Activated B cell treated with CpG ODN at 0.5 μM for 24 hours (primary cell): ENCODE data around the gene WDR54. TPM values are rescaled to one million over a fixed set of nuclear protein-coding genes. Genes with fewer than 3 reads are reported as not detected.

Experiments used
- ATAC-seq: fragments of 200-7000 bp; cut with Tn5 transposase; one replicate; pipeline ENCODE4 v1.10.0; 2021; ENCODE audit warnings: low read depth, mild to moderate bottlenecking, moderate library complexity
- CTCF ChIA-PET: fragments of 350-600 bp; sonication (Branson Sonifier 250); formaldehyde crosslinking; loops from one replicate; lab custom pipeline; 2021; ENCODE audit warnings: antibody characterized with exemption; lab: Charles Lee
- POLR2A ChIA-PET: fragments of 350-600 bp; sonication (Branson Sonifier 250); formaldehyde crosslinking; loops from one replicate; lab custom pipeline; 2021; ENCODE audit warnings: antibody characterized with exemption; lab: Charles Lee
- DNase-seq: peaks from one replicate; pipeline ENCODE4 v3.0.0; 2022
- H3K27ac Mint-ChIP-seq: one replicate; pipeline ENCODE4 v1.8.0; 2020; ENCODE audit warnings: mixed read lengths
- H3K27me3 Mint-ChIP-seq: one replicate; pipeline ENCODE4 v1.8.0; 2021; ENCODE audit warnings: mixed read lengths
- H3K36me3 Mint-ChIP-seq: one replicate; pipeline ENCODE4 v1.8.0; 2021; ENCODE audit warnings: low read depth, mixed read lengths
- H3K4me1 Mint-ChIP-seq: one replicate; pipeline ENCODE4 v1.8.0; 2021; ENCODE audit warnings: mixed read lengths
- H3K4me3 Mint-ChIP-seq: one replicate; pipeline ENCODE4 v1.8.0; 2020; ENCODE audit warnings: mild to moderate bottlenecking, mixed read lengths
- H3K9me3 Mint-ChIP-seq: one replicate; pipeline ENCODE4 v1.8.0; 2020; ENCODE audit warnings: mixed read lengths
- intact Hi-C: fragments of 100-400 bp; cut with micrococcal nuclease; formaldehyde crosslinking; loops from one replicate; pipeline ENCODE4 v1.15.1; 2024
- total RNA-seq: library from RNA; stranded (reverse); gene quantifications from 2 replicates; pipeline ENCODE4 v1.2.3, GENCODE V29; 2022
- TF ChIP-seq, protein P1 (sequence below): fragments of 200-600 bp; IDR thresholded peaks from one replicate; pipeline ENCODE4 v1.8.0; 2022; ENCODE audit warnings: antibody characterized with exemption, mild to moderate bottlenecking

WDR54 gene
- total RNA-seq, 1 donor from 2014 or later = 32.3 TPM

DNA sequence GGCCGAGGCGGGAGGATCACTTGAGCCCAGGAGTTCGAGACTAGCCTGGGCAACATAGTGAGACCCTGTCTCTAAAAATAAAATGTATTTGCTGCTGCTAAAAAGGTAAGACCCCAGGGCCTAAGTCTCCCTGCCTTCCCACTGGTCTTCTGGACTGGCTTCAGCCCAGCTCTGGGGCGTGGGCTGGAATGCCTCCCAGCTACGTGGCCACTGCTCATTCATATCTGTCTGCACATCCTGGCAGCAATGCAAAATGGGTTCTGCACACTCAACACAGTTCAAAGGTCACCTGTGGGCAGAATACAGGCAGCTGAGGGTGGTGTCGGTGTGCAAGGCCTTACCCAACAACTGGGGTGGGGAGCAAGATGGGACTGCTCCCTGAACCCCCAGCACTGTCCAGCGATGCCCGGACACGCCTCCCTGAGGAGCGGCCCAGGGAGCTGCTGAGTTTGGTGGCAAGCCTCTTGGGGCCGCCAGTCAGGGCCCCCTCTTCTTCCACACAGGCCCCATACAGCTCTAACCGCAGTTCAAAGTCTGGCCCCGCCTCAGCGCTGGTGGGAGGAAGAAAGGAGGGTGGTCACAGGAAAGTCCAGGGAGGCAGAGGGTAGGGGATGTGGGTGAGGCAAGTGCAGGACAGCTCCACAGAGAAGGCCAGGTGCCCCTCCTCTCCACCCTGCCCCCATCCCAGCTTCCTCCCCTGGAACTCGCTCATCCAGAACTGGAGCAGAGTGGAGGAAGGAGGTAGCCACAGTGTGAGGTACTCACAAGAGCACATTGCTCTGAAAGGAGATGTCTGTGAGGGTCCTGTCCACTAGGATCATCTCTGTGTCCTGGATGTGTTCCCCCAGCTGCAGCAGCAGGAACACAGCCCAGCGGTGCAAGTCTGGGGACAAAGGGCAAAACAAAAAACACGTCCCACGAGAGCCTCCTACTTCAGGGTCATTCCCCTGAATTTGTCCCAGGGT lies 8.2 kb downstream of the WDR54 start:
- DNase-seq (no peak), ATAC-seq (no peak)
- Mint-ChIP-seq H3K36me3 (peaks cover 27% of the 10 kb centered on the region), H3K27ac (no peak overlapping the region), H3K27me3 (no peaks in the 10 kb centered on the region), H3K4me1 (no peaks in the 10 kb centered on the region), H3K9me3 (no peaks in the 10 kb centered on the region), H3K4me3 (no peak overlapping the region)
- ChIA-PET CTCF (no interaction called here), POLR2A (no interaction called here)
- intact Hi-C loops = no loop called here
- TF ChIP-seq, protein P1, sequence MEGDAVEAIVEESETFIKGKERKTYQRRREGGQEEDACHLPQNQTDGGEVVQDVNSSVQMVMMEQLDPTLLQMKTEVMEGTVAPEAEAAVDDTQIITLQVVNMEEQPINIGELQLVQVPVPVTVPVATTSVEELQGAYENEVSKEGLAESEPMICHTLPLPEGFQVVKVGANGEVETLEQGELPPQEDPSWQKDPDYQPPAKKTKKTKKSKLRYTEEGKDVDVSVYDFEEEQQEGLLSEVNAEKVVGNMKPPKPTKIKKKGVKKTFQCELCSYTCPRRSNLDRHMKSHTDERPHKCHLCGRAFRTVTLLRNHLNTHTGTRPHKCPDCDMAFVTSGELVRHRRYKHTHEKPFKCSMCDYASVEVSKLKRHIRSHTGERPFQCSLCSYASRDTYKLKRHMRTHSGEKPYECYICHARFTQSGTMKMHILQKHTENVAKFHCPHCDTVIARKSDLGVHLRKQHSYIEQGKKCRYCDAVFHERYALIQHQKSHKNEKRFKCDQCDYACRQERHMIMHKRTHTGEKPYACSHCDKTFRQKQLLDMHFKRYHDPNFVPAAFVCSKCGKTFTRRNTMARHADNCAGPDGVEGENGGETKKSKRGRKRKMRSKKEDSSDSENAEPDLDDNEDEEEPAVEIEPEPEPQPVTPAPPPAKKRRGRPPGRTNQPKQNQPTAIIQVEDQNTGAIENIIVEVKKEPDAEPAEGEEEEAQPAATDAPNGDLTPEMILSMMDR = no peak

DNA sequence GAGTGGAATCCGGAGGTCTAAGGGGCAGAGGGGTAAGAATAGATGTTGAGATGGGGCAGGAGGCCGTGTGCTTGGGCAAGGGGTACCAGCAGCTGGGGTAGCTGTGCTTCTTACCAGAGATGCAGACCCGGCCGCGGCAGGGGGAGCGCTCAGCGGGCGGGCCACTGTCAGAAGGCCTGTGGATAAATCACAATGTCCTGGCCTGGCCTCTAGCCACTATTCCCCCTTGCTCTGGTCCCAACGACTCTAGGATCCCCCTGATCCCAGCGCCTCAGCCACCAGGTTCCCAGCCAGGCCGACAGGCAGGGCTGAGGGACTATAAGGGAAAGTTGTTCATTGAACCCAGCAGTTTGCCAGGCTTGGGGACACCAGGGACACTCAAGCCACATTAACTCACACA lies 9.0 kb downstream of the WDR54 start:
- Mint-ChIP-seq H3K4me3 (no peak overlapping the region), H3K9me3 (no peaks in the 10 kb centered on the region), H3K27me3 (no peaks in the 10 kb centered on the region), H3K36me3 (peaks cover 20% of the 10 kb centered on the region), H3K27ac (no peak overlapping the region), H3K4me1 (no peaks in the 10 kb centered on the region)
- TF ChIP-seq, protein P1 = no peak
- POLR2A ChIA-PET = interaction anchor here (1.3 kb wide), 1 partner anchor 9 kb away, joined by 3 read pairs; no protein-coding TSS in a partner anchor
- CTCF ChIA-PET = no interaction called here
- intact Hi-C loops = no loop called here
- DNase-seq (no peak), ATAC-seq (no peak)

DNA sequence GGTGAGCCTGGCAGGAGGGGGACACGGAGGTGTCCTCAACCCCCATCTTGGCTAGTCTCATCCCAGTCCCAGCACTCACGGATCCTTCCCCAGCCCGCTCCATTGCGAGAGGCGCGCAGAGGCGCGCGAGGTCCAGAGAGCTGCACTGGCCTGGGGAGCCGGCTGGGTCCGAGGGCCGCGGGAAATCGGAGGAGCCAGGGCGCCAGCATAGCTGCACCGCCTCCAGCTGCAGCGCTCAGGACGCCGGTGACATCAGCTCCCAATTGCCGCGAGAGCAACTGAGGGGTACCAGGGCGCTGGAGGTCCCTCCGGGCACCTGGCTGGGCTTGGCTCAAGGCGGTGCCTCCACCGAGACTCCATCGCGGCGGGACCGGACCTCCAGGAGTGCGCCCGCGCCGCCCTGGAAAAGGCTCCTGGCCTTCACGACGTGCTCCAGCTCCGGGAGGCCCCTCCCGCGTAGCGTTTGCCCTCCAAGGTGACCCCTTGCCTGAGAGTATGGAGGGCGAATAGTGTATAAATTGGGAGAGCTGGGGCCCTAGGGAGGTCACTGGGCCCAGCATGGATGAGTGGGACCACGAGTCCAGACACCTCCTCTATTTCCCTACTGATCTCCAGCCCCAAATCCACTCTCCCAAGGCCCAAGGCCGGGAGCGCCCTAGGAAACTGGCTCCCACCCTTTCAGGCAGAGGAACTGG lies 14.7 kb downstream of the WDR54 start:
- TF ChIP-seq, protein P1 = no peak
- no peak for ATAC-seq
- CTCF ChIA-PET = interaction anchor here (1.0 kb wide), 1 partner anchor 97 kb away, joined by 3 read pairs; no protein-coding TSS in a partner anchor
- Mint-ChIP-seq H3K27ac (no peak overlapping the region), H3K4me1 (peaks cover 43% of the 10 kb centered on the region), H3K36me3 (no peaks in the 10 kb centered on the region), H3K27me3 (peaks cover 2% of the 10 kb centered on the region), H3K4me3 (peak overlapping the region; percentile 28), H3K9me3 (no peaks in the 10 kb centered on the region)
- POLR2A ChIA-PET = interaction anchor here (0.6 to 1.0 kb wide), 2 partner anchors 7 to 27 kb away, joined by 3 read pairs; no protein-coding TSS in a partner anchor
- intact Hi-C loops = no loop called here
- no peak for DNase-seq

DNA sequence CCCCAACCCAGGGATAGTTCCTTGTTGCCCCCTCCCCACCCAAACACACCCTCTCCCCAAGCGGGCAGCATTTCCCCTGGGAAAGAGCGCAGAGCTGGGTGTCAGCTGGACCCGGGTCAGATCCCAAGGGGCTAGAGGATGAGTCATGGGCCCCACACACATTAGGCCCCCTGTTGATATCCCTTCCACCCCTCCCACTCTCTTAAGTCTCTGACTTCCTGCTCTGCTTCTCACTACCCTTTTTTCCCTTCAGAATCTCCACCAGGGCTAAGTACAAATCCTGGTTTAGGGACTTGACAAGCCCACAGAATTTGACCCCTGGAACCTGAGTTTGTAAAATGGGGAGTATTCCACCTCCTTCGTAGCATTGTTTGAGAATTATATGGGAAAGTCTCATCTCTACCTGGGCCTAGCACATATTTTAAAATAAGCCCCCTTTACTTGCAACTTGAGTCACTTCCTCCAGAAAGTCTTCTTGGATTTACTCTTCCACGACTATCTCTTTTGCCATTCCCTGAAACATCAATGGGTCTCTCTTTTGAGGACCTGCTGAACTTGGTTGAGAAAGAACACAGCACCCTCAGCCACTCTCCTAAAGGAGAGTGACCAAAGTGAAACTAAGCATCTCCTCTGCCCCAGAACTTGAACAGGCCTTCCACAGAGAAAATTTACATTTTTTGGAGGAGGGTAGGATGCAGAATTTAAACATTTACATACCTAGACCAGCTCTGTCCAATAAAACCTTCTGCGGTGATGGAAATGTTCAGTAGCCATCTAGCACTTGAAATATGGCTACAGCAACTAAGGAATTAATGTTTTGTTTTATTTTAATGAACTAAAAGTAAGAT lies 15.5 kb downstream of the WDR54 start:
- peaks cover 2% of the 10 kb centered on the region for H3K27me3 Mint-ChIP-seq
- H3K27ac Mint-ChIP-seq = peak overlapping the region; percentile 38
- CTCF ChIA-PET = no interaction called here
- TF ChIP-seq, protein P1 = no peak
- DNase-seq = no peak
- POLR2A ChIA-PET = interaction anchor here (0.6 kb wide), 1 partner anchor 26 kb away, joined by 3 read pairs; no protein-coding TSS in a partner anchor
- H3K4me1 Mint-ChIP-seq = peaks cover 45% of the 10 kb centered on the region
- peak; percentile 52 for ATAC-seq
- H3K4me3 Mint-ChIP-seq = peak overlapping the region; percentile 47
- no peaks in the 10 kb centered on the region for H3K36me3 Mint-ChIP-seq
- intact Hi-C loops = no loop called here
- H3K9me3 Mint-ChIP-seq = no peaks in the 10 kb centered on the region
